Activated CD8-positive, alpha-beta memory T cell treated with anti-CD3 and anti-CD28 coated beads, Interleukin-2, amount 50 U/mL, for 1 hour (primary cell): Measurements from ENCODE around the gene PKN1.

ENCODE experiments used
- DNase-seq: peaks from one replicate; pipeline ENCODE4 v3.0.0-alpha.2; 2020; ENCODE audit errors: extremely low read depth

The PKN1 gene

DNA sequence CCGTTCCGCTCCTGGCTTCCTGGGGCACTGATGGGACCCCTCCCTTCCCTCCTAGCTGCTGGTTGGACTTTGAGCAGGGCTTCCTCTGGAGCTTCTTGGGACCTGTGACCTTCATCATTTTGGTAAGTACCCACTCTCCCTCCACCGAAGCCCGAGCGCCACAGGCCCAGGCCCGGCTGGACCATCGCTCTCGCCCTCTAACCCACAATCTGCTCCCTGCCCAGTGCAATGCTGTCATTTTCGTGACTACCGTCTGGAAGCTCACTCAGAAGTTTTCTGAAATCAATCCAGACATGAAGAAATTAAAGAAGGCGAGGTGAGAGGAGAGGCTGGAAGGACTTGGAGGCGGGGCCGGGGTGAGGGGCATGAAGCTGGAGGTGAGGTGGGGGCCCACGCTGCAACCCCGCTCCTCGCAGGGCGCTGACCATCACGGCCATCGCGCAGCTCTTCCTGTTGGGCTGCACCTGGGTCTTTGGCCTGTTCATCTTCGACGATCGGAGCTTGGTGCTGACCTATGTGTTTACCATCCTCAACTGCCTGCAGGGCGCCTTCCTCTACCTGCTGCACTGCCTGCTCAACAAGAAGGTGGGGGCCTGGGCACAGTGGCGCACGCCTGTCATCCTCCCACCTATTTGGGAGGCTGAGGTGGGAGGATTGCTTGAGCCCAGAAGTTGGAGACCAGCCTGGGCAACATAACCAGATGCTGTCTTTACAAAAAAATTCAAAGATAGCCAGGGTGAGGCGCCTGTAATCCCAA lies 26.3 kb upstream of the PKN1 start:
- DNase-seq: no peak

DNA sequence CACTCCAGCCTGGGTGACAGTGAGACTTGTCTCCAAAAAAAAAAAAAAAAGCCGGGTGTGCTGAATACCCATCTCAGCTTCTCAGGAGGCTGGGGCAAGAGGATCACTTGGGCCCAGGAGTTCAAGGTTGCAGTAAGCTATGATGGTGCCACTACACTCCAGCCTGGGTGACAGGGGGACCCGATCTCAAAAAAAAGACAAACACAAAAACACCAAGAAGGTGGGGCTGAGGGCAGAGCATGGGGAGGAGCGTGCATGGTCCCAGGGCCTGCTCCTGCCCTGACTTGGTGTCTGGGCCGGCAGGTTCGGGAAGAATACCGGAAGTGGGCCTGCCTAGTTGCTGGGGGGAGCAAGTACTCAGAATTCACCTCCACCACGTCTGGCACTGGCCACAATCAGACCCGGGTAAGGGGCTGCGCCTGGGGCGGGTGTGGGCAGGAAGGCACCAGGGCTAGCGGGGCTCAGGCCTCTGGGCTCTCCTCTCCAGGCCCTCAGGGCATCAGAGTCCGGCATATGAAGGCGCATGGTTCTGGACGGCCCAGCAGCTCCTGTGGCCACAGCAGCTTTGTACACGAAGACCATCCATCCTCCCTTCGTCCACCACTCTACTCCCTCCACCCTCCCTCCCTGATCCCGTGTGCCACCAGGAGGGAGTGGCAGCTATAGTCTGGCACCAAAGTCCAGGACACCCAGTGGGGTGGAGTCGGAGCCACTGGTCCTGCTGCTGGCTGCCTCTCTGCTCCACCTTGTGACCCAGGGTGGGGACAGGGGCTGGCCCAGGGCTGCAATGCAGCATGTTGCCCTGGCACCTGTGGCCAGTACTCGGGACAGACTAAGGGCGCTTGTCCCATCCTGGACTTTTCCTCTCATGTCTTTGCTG lies 25.3 kb upstream of the PKN1 start:
- DNase-seq: no peak

DNA sequence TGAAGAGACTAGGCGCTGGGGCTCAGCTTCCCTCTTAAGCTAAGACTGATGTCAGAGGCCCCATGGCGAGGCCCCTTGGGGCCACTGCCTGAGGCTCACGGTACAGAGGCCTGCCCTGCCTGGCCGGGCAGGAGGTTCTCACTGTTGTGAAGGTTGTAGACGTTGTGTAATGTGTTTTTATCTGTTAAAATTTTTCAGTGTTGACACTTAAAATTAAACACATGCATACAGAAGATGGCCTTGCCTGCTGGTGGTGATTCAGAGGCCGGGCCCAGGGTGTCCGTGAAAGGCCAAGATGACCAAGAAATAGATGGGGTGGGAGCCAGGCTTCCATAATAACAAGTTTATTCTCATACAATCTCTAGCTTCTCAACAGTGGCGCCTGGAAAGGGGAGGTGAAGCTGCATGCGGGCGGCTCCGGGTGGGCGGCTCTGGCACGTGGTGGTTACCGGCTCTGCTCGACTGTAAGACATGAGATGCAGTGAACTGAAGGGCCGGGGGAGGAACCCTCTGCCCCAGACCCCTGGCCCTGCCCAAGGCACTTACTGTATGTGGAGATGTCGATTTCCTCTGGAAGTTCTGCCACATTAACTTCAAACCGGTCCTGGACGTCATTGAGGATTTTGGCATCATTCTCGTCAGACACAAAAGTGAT lies 24.5 kb upstream of the PKN1 start:
- no peak for DNase-seq

DNA sequence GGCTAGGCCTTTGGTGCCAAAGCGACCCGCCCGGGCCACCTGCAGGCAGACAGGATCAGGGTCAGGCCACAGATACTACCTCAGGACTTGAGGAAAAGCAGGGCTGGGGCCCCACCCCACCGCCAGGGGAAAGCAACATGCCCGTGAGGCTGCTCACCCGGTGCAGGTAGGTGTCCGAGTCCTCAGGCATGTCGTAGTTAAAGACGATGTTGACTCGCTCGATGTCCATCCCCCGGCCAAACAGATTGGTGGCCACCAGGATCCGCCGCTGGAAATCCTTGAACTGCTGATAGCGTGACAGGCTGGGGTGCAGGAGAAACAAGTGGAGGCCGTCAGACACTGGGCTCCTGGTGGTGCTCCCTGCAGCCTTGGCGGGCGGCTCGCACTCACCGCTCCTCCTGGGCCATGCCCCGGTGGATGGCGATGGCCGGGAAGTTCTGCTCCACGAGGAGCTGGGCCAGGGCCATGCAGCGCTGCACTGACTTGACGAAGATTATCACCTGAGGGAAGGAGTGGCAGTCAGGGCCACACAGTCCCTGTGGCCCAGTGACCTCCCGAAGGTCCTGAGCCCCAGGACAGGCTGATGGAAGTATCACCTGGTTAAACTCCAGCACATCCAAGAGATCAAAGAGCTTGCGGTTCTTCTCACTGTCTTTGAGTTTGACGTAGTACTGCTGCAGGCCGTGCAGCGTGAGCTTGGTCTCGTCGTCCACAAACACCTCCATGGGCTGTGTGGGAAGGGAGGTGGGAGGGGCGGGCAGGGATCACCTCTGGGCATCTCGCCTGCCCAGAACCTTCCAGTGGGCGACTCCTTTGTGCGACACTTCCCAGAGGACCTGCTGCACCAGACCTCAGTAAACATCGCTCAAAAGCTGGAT lies 23.7 kb upstream of the PKN1 start:
- no peak for DNase-seq

DNA sequence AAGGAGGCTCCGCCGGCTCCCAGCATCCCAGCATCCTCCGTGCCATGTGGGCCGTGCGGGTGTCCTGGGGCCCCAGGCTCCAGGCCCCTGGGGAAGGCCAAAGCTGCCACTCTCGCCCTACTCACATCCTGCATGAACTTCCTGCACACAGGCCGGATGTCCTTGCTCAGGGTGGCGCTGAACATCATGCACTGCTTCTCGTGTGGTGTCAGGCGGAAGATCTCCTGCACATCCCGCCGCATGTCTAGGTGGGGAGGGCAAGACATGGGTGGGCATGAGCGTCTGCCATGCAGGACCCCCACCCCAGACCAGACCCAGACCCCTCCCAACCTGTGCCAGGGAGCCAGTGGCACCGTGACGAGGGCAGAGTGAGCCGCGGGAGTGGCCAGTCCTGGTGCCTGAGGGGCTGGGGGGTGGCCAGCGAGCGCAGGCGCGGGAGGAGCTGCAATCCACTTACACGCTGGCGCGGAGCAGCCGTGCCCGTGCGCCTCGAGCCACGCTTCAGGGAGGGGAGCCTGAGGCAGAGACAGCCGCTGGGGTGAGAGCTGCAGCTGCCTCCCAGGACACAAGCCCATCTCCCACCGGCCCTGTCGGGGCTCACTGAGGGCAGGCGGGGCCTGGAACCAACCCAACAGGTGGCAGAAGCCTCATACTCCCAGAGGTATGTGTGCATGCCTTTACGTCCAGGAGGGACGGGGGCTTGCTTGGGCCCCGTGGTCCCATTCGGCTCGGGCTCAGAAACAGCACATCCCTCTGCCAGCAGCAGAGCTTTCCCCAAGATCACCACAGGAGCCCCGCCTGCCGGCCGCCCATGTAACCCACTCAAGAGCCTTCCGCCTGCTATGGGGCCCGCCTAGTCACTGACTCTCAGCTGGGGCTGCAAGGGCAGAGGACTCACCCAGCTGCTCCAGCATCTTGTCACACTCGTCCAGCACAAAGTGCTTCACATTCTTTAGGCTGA lies 22.7 kb upstream of the PKN1 start:
- no peak for DNase-seq

DNA sequence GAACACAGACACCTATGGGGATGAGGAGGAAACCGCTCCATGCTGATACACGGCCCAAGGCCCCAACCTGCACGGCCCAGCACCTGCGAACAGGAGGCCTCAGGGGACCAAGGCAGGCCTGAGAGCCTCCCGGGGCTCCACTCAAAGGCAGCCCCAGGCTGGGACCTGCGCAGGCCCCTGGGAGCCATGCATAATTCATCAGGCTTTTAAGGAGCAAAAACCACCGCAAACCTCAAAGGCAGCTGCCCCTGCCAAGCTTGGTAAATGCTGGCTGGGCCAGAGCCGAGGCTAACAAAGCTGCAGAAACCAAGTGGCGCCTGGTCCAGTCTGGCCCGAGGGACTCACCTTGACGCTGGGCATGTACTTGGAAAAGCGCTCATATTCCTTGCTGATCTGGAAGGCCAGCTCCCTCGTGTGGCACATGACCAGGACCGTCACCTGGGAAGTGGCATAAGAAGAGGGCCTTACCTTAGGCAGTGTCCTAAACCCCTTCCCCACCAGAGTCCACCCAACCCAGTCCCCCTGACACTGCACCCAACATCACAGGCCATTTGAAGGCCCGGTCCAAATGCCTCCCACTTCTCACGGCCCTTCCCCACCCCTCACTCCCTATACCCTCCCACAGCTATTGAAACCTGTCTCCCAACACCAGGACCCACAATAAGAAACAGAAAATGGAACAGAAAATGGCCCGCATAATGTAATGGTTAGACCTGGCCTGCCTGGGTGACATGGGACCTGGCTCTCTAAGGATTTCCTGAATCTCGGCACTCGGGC lies 21.8 kb upstream of the PKN1 start:
- DNase-seq: no peak

DNA sequence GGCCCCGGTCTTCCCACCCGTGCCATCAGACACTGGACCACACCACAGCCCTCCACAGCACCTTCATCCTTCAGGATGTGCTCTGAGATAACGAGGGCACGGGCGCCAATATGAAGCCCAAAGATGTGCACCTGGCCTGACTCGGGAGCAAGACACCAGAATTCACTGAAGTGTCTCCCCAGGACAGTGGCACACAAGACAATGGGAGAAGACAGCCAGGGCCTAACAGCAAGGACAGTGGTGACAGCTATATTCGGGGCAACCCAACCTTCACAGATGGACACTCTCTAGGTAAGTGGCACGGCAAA lies 21.2 kb upstream of the PKN1 start:
- DNase-seq: no peak

DNA sequence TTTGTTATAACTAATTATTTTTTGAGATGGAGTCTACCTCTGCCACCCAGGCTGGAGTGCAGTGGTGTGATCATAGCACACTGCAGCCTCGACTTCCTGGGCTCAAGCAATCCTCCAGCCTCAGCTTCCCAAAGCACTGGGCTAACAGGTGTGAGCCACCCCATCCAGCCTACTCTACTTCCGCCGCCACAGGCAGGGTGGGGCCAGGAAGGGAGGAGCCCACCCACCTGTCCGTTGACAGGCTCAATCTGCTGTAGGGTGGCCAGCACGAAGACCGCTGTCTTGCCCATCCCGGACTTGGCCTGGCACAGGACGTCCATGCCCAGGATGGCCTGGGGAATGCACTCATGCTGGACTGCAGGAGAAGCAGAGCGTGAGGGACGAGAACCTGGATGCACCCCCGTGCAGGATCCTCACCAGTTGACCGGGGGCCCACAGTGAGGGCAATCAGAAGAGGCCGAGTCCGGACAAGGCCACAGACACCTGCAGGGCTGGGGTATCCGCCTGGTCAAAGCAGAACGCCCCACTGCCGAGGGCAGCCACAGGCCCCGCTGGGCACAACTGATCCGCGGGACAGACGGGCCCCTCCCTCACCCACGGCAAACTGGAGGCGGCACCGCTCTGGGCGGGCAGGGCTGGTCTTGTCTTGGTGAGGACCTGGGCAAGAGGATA lies 20.6 kb upstream of the PKN1 start:
- DNase-seq: no peak

DNA sequence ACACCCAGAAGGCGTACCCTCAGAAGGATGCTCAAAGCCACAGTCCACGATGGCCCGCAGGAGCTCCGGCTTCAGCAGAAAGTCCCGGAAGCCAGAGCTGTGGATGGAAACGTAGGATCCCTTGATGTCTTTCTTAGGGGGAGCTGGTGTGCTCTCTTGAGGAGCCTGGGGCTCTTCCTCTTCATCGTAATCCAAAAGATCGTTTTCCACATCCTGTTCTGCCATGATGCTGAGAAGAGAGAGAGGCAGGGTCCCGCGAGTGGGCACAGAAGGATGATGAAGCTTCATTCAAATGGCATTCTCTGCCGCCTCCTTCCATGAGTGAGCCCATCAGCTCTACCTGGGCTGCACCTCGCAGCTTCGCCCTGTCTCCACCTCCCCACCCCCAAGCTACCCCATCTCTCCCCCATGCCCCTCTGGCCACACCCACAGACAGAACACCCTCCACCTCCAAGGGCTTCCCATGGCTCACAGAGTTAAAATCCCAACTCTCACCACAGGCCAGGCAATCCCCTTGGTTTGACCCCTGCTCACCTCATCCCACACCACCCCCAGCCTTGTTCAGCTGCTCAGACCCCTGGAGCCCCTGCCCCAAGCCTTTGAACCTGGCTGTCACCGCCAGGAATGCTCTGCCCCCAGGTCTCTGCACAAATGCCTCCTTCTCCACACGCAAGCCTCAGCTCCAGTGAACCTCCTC lies 20.0 kb upstream of the PKN1 start:
- DNase-seq: no peak

DNA sequence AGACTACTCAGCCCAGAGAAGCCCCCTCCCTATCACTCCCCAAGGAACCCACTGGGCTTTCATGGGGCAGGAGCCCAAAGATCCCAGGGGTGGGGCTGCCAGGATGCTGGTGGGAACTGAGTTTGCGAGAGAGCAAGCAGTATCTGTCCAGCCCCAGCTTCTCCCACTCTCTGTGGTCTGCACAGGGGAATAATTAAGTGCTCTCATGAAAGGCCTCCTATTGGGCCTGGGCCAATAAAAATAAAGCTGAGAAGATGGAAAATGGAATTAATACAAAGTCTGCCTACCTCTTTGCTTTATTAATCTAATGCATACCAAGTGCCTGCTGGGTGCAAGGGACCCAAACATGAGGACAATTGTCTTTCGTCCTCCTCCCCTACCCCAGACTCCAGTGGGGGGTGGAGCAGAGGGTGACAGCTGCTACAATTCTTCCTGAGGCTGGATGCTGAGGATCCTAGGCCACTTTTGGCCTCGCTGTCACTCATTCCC lies 19.4 kb upstream of the PKN1 start:
- DNase-seq: no peak

DNA sequence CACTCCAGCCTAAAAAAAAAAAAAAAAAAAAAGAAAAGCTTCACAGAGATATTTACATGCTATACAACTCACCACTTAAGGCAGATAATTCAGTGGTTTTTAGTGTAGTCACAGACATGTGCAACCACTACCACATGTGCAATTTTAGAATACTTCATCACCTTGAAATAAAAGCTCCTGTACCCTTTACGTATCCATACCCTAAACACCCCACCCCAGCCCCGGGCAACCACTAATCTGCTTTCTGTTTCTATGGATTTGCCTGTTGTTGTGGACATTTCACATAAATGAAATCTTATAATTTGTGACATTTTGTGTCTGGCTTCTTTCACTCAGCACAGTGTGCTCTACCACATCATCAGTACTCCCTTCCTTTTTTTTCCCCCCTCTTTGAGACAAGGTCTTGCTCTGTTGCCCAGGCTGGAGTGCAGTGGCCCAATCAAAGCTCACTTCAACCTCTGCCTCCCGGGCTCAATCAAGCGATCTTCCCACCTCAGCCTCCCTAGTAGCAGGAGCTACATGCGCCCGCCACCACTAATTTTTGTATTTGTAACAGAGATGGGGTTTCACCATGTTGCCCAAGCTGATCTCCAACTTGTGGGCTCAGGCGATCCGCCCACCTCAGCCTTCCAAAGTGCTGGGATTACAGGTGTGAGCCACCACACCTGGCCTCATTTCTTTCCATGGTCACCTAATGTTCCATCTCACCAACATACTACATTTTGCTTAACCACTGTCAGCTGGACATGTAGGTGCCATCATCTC lies 18.0 kb upstream of the PKN1 start:
- no peak for DNase-seq

DNA sequence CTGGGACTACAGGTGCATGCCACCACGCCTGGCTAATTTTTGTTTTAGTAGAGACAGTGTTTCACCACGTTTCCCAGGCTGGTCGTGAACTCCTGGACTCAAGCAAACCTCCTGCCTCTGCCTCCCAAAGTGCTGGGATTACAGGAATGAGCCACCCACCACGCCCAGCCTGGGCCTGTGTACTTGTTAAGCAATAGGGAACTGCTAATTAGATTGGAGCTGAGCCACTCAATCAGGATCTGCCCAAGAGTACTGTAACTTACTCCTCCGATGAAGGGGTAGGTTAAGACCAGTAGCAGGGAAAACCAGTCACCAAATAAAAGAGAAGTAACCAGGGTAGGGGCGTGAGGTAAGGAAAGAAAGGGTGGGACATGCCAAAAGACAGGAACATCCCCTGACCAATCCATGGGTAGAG lies 16.3 kb upstream of the PKN1 start:
- no peak for DNase-seq

DNA sequence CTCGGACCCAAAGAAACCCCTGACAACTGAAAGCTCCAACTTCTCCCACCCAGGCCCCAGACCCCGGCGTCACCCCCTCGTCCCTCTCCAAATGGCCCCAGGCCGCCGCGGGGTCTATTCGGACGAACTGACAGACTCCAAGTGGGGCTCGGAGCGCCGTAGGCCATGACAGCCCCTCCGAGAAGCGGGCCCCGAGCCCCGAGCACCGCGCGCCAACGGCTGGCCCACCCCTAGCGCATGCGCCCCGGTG lies 14.3 kb upstream of the PKN1 start:
- no peak for DNase-seq

DNA sequence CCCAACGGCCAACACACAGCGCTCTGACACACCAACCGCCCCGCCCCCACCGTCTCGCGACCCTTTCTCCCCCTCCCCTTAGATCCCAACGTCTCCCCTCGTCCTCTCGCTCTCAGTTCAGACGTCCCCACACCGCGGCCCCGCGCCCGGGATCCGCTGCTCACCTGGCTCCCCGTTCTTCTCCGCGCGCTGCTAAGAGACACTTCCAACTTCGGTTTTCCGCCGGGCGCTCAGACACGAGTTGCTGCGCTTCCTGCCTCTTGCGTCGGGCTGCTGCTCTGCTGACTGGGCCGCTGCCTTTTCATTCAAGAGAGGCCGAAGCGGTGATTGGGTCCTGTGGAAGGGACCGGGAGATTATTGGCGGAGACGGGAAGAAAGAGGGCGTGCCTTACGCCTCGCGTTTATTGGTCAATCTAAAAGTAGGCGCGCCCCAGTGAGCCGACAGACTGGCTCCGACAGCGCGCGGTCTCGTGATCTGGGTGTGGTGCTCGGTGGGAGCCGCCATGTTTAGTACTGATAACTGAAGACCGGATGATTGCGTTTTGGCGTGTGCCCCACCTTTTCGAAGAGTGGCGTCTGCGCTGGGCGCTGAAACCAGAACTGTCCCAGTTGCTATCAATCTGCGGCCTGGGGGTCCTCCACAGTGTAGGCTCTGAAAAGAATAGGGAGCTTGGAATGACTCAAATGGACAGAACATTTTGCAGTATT lies 13.8 kb upstream of the PKN1 start, which contains the start of gene DDX39A:
DDX39A (minus strand) TSS at position 236 of the 708 bp plus-strand sequence. CDS start 6,121 bp downstream, outside the sequence.
- peak; percentile 98 for DNase-seq

DNA sequence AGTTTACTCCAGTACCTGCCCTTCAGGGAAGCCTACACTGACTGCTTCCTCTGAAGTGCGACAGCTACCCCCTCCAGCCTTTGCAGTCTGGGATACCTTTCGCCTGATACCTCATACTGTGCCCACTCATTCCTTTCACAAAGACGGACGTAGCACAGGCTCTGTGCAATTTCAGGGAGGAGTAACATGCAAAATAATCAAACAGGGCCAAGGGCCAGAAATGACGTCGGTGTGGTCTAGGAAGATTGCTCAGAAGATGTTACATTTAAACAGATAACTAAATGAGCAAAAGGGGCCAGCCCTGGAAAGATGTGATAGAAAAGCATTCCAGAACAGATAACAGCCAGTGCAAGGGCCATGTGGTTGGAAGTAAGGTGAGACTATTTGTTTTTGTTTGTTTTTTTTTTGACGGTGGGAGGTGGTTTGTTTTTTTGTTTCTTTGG lies 7.4 kb upstream of the PKN1 start:
- no peak for DNase-seq

DNA sequence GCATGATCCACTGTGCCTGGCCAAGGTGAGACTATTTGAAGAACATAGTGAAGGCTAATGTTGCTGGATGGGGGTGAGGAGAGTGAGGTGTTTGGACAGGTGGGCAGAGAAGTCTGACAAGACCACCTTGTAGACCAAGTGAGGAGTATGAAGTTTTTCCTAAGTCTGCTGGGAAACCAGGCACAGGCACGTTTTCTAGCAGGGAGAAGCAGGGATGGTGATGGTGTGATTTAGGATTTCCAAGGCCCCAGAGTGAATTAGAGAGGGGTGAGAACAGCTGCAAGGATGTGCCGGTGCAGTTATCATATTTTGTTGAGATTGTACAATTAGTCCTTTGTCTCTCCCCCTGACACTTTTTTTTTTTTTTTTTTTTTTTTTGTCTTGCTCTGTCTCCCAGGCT lies 5.6 kb upstream of the PKN1 start:
- DNase-seq: no peak

DNA sequence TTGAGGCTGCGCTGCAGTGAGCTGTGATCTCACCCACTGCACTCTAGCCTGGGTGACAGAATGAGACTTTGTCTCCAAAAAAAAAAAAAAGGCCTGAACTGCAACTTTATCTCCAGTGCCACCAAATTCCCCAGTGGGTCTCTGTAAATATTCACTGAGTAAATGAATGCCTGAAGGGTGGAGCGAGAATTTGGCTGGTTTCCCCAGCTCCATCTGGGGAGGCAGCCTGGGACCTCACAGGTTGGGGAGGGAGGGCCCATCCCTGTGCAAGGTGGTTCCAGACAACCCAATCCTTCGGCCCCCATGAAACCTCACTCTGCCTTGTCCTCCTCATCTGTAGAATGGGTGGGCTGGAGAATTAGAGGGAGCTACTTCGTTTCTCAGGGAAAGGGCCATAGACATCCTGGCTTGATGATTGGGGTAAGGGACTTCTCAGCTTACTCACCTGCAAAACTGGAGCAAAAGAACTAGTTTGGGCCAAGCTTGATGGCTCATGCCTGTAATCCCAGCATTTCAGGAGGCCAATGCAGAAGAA lies 4.2 kb upstream of the PKN1 start:
- no peak for DNase-seq
